Nephron (organoid): ENCODE measurements around the gene MRFAP1L1.

Experiments used
- H3K27ac Mint-ChIP-seq, 3 experiments: 2 replicates each; pipeline ENCODE4 v1.8.0; 2020; ENCODE audit warnings: mixed read lengths in 3 of 3, mild to moderate bottlenecking in 2 of 3, moderate library complexity in 1 of 3
- H3K27me3 Mint-ChIP-seq: 2 replicates; pipeline ENCODE4 v1.8.0; 2021; ENCODE audit warnings: low read depth, mild to moderate bottlenecking, moderate library complexity, mixed read lengths
- H3K36me3 Mint-ChIP-seq: 2 replicates; pipeline ENCODE4 v1.8.0; 2020; ENCODE audit warnings: low read depth, mixed read lengths
- H3K4me1 Mint-ChIP-seq: 2 replicates; pipeline ENCODE4 v1.8.0; 2020; ENCODE audit warnings: mixed read lengths
- H3K4me3 Mint-ChIP-seq, 3 experiments: 2 replicates each; pipeline ENCODE4 v1.8.0; 2020; ENCODE audit warnings: mild to moderate bottlenecking in 3 of 3, mixed read lengths in 3 of 3, moderate library complexity in 2 of 3
- H3K9me3 Mint-ChIP-seq: 2 replicates; pipeline ENCODE4 v1.8.0; 2020; ENCODE audit warnings: mixed read lengths
- TF ChIP-seq, protein P1 (sequence below), 3 experiments: fragments of 200-600 bp; sonication (generic); IDR thresholded peaks; one replicate each; pipeline ENCODE4 v1.5.0; 2021; ENCODE audit warnings: antibody characterized with exemption in 3 of 3; ENCODE audit not compliant: unreplicated experiment in 3 of 3

MRFAP1L1 gene

DNA sequence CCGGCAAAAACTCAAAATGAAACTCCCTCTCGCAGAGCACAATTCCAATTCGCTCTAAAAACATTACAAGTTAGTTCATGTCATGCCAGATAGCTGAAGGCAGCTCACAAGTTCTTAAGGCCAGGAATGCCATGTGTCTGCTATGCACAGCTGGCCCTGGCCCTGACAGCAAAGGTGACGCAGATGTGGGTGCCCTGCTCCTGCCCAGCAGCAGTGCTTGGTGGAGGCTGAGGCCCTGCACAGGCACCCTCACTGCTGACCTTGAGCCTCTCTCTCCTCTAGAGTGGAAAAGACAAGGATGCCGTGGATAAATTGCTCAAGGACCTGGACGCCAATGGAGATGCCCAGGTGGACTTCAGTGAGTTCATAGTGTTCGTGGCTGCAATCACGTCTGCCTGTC is 13.1 kb downstream of the MRFAP1L1 start:
- TF ChIP-seq, protein P1, sequence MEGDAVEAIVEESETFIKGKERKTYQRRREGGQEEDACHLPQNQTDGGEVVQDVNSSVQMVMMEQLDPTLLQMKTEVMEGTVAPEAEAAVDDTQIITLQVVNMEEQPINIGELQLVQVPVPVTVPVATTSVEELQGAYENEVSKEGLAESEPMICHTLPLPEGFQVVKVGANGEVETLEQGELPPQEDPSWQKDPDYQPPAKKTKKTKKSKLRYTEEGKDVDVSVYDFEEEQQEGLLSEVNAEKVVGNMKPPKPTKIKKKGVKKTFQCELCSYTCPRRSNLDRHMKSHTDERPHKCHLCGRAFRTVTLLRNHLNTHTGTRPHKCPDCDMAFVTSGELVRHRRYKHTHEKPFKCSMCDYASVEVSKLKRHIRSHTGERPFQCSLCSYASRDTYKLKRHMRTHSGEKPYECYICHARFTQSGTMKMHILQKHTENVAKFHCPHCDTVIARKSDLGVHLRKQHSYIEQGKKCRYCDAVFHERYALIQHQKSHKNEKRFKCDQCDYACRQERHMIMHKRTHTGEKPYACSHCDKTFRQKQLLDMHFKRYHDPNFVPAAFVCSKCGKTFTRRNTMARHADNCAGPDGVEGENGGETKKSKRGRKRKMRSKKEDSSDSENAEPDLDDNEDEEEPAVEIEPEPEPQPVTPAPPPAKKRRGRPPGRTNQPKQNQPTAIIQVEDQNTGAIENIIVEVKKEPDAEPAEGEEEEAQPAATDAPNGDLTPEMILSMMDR (IDR thresholded peaks at IDR 0.05; ENCODE audit: unreplicated experiment in 3 of 3) = no peak
- Mint-ChIP-seq H3K27me3 (no peaks in the 10 kb centered on the region), H3K27ac (peak overlapping the region in 1 of 3 experiments; percentile 47), H3K4me3 (no peak overlapping the region), H3K36me3 (peaks cover 27% of the 10 kb centered on the region), H3K4me1 (peaks cover 24% of the 10 kb centered on the region), H3K9me3 (no peaks in the 10 kb centered on the region)

DNA sequence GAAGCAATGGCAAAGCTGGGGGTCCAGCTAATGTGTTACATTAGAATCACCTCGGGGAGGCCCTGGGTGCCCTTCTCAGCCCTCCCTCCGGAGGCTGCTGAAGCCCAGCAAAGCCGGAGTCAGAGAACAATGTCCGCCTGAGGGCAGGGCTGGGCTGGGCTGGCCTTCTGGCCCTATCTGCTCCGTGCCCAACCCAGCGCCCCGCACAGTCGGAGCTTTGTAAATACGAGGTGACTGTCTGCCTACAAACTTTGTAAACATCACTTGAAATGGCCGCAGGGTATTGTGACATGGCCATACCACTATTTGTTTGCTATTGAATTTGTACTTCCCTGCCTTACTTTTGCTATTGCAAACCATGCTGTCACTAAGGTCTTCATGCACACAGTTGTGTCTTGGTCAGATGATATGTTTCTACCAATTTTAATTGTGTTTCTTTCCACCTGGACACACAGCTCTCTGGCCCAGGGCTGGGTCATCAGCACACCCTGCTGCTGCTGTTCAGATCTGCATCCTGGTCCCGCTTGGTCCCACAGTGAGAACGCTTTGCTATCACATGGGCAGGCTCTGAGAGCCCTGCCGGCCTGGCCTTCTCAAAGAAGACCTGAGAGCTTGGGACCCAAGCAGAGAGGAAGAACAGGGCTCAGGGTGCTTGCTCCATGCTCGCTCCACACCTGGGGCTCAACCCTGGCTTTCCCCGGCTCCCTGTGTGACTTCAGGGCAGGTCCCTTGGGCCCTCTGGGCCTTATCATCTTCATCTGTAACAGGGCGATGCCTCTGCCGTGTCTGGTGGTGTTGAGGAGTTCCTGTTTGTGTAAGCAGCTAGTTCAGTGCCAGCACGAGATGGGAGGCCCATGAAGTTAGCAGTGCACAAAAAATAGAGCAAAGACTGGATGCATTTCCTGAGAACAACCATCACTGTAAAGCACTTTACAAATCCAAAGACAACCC is 13.7 kb downstream of the MRFAP1L1 start:
- peak overlapping the region in 2 of 3 experiments; percentile 47 to 72 for H3K27ac Mint-ChIP-seq
- no peaks in the 10 kb centered on the region for H3K9me3 Mint-ChIP-seq
- TF ChIP-seq, protein P1 (IDR thresholded peaks at IDR 0.05; ENCODE audit: unreplicated experiment in 3 of 3) = no peak

DNA sequence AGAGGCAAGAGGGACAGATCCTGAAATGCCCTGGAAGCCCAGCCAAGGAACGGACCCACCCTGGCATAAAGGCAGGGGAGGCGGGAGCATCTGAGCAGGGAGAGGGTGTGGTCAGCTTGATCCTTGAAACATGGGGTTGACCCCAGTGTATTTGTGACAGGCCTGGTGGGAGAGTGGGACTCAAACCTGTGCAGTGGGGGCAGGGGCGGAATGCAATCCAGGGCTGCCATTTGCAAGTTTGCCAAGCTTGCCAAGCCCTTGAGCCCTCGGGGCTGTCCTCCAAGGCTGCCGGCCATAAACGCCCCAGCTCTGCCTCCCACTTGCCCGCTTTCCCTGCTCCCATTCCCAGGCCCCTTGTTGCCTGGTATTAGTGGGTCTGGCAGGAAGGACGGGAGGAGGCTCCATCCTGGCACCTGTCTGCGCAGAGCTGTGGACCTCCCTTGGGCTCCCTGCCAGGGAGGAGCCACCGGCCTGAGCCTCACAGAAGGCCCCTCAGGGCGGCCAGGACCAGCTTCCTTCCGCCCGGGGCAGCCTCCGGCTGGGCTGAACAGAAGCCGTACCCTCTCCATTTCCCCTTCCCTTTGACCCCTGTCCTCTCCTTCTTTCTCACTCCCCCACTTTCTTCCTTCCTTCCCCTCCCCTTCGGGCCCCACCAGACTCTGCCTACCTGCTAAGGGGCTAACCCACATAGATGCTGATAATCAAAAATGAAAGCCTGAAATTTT is 15.3 kb downstream of the MRFAP1L1 start:
- TF ChIP-seq, protein P1 (IDR thresholded peaks at IDR 0.05; ENCODE audit: unreplicated experiment in 3 of 3) = no peak

More for the DNA sequence above, 13.7 kb downstream of the MRFAP1L1 start:
- Mint-ChIP-seq H3K27me3 (no peaks in the 10 kb centered on the region), H3K4me1 (peaks cover 24% of the 10 kb centered on the region), H3K36me3 (peaks cover 24% of the 10 kb centered on the region), H3K4me3 (no peak overlapping the region)

GRCh38 chr4:6693231-6694176 is 16.2 kb downstream of the MRFAP1L1 start, which contains the start of gene S100P:
S100P (plus strand) TSS chr4:6693878; CDS start chr4:6693933, 55 bp downstream.
- H3K4me1 Mint-ChIP-seq = peaks cover 29% of the 10 kb centered on the region
- H3K27me3 Mint-ChIP-seq = no peaks in the 10 kb centered on the region
- H3K36me3 Mint-ChIP-seq = peaks cover 5% of the 10 kb centered on the region

More for the DNA sequence above, 15.3 kb downstream of the MRFAP1L1 start:
- no peaks in the 10 kb centered on the region for H3K9me3 Mint-ChIP-seq
- peaks cover 24% of the 10 kb centered on the region for H3K4me1 Mint-ChIP-seq
- H3K27ac Mint-ChIP-seq = peak overlapping the region; percentile 42 to 64 (median 43)
- H3K4me3 Mint-ChIP-seq = no peak overlapping the region
- H3K36me3 Mint-ChIP-seq = peaks cover 9% of the 10 kb centered on the region
- H3K27me3 Mint-ChIP-seq = no peaks in the 10 kb centered on the region

GRCh38 chr4:6692806-6693205 is 16.9 kb downstream of the MRFAP1L1 start:
- Mint-ChIP-seq H3K36me3 (no peaks in the 10 kb centered on the region), H3K4me3 (peak overlapping the region in 2 of 3 experiments; percentile 3 to 12), H3K9me3 (no peaks in the 10 kb centered on the region), H3K27ac (peak overlapping the region; percentile 93 to 96 (median 95)), H3K4me1 (peaks cover 29% of the 10 kb centered on the region), H3K27me3 (no peaks in the 10 kb centered on the region)
- TF ChIP-seq, protein P1 (IDR thresholded peaks at IDR 0.05; ENCODE audit: unreplicated experiment in 3 of 3) = no peak

More at GRCh38 chr4:6693231-6694176, 16.2 kb downstream of the MRFAP1L1 start, which contains the start of gene S100P:
- TF ChIP-seq, protein P1 (IDR thresholded peaks at IDR 0.05; ENCODE audit: unreplicated experiment in 3 of 3) = no peak
- H3K4me3 Mint-ChIP-seq = peak within 1 kb of the TSS in 2 of 3 experiments; percentile 3 to 12
- H3K9me3 Mint-ChIP-seq = no peaks in the 10 kb centered on the region
- H3K27ac Mint-ChIP-seq = peak within 1 kb of the TSS; percentile 93 to 96 (median 95)
